Choroid plexus epithelial cell (primary cell): ENCODE data around the gene FOXI2.

Experiments used
- DNase-seq: peaks from one replicate; pipeline ENCODE4 v3.0.0-alpha.2; 2010; ENCODE audit warnings: low read depth
- H3K4me3 ChIP-seq: 2 replicates; pipeline ENCODE4 v1.5.1; 2011; ENCODE audit warnings: low read depth, mild to moderate bottlenecking, control low read depth, low read length, moderate library complexity
- CTCF ChIP-seq: conservative IDR thresholded peaks from 2 replicates; pipeline ENCODE4 v1.5.1; 2011; ENCODE audit warnings: low read depth, mild to moderate bottlenecking, control low read depth, inconsistent platforms, low read length, moderate library complexity

FOXI2 gene

DNA sequence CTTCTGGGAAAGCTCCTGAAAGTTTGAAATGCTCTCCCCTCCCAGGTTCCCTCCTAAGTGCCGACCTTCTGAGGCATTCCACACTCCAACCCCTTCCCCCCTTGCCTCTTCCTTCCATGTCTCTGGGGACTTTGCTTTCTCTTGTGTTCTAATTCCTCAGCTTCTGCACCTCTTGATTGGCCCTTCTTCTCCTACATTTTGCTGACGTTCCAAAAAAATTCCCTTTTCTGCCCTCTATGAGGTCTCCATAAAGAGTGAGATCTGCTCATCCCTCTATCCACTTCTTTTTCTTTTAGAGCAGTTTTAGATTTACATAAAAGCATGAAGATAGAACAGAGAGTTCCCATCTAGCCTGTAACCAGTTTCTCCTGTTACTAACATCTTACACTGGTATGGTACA, 22.3 kb downstream of the FOXI2 start:
- H3K4me3 ChIP-seq, result no peak overlapping the region
- no peak for TF ChIP-seq CTCF
- DNase-seq, result no peak

DNA sequence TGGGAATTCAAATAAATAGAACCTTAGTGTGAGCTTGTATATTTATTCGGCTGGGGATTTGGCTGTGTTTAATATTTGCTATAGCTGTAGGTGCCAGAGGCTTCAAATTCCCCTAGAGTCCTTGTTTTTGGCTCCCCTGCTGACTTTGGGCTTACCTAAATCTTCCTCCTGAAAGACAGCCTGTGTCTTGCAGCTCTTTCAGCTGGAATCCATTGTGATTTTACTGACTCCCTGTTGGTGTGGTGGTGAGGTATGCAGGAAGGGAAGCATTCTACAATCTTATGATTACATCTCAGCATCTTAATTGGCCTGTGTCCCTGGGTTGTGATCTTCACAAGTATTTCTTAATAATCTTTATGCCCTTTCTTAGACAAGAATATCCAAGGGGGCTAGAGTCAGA, 25.9 kb downstream of the FOXI2 start:
- no peak for TF ChIP-seq CTCF
- H3K4me3 ChIP-seq, result no peak overlapping the region
- DNase-seq, result no peak

DNA sequence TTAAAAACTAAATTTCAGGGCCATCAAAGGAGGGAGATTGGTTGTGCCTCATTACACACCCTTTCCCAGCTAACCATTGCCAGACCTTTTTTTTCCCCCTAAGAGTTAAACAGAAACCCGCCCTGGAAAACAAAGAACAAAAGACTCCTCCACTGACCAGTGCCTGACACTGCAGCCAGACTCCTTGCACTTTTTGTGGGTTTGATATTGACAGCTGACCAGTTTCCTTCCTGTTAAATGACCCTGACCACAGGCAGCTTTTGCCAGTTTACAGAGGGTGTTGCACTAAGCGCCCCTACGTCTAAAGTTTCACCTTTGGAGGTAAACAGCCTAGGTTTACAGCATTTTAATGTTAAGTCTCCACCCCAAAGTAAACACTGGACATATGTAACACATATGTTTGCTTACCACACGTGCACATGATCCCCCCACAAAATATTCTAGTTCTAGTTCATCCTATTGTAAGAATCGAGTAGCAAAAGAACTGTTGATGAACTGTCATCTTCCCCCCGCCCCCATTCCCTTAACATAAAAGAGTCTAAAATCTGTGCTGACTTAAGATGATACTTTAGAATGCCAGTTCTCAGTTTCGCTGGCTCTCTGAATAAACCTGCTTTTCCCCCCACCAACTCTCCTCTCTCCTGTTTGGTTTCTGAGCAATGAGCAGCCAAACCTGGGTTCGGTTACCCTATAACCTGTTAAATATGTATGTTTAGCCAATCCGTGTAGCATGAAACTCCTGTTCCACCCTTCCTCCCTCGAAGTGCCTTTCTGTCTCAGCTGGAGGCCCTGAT, 38.0 kb downstream of the FOXI2 start:
- DNase-seq, result no peak
- TF ChIP-seq CTCF, result no peak
- no peak overlapping the region for H3K4me3 ChIP-seq

DNA sequence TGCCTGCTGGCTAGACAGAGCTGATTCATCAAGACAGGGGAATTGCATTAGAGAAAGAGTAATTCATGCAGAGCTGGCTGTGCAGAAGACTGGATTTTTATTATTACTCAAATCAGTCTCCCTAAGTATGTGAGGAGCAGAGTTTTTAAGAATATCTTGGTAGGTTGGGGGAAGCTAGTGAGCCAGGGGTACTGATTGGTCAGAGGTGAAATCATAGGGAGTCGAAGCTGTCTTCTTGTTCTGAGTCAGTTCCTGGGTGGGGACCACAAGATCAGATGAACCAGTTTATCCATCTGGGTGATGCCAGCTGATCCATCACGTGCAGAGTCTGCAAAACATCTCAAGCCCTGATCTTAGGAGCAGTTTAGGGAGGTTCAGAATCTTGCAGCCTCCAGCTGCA, 39.8 kb downstream of the FOXI2 start:
- no peak overlapping the region for H3K4me3 ChIP-seq
- no peak for TF ChIP-seq CTCF
- no peak for DNase-seq

GRCh38 chr10:127781412-127781811, 44.4 kb downstream of the FOXI2 start:
- H3K4me3 ChIP-seq, result no peak overlapping the region

DNA sequence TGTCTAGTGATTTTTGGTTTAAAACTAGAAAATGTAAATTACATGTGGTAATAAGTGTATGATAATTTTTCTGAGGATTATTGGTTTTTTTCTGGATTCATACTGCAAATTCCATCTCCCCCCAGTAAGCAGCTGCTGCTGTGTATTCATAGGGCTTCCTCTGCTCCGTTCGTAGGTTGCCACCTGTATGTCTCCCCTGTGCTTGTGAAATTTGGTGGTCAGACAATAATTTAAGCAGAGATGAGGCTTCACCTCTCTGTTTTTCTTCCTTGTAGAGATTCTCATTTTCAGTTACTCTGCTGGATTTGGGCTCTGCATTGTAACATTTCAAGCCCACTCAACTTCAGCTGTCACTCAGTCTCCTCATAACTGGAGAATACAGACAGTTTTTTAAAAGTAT, 50.9 kb downstream of the FOXI2 start:
- no peak overlapping the region for H3K4me3 ChIP-seq
- no peak for DNase-seq
- no peak for TF ChIP-seq CTCF

More at GRCh38 chr10:127781412-127781811, 44.4 kb downstream of the FOXI2 start:
- DNase-seq, result no peak
- TF ChIP-seq CTCF, result no peak

DNA sequence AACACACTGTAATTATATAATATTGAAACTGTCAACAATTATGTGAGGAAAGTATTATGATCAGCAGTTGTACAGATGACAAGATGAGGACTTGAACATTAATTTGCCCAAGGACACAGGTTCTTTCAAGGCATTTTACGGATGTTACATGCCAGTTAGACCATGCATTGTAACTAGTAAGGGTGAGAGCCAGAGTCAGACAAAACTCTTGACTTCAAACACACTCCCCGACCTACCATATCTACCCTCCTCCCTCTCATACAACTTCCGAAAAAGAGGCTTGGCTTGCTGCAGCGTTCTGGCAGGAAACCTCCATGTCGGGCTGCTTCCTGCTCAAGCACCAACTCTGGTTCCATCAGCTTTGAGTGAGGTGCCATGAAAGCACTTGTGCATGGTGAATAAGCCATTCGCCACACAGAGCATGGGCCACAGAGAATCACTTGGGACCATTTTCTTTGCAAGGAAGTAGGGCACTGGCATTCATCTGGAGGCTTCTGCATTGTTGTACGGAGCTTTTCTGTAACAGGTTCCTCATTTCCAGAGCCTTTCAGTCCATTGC, 53.2 kb downstream of the FOXI2 start:
- no peak for DNase-seq
- no peak overlapping the region for H3K4me3 ChIP-seq
- no peak for TF ChIP-seq CTCF
